GM12801 (cell line): ENCODE data around the gene LYZL4.

ENCODE experiments used
- TF ChIP-seq, protein P1 (sequence below): IDR thresholded peaks from one replicate; pipeline ENCODE4 v1.5.1; 2011; ENCODE audit warnings: control low read depth; ENCODE audit not compliant: insufficient read length; ENCODE audit errors: extremely low read depth

The LYZL4 gene, protein sequence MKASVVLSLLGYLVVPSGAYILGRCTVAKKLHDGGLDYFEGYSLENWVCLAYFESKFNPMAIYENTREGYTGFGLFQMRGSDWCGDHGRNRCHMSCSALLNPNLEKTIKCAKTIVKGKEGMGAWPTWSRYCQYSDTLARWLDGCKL

DNA sequence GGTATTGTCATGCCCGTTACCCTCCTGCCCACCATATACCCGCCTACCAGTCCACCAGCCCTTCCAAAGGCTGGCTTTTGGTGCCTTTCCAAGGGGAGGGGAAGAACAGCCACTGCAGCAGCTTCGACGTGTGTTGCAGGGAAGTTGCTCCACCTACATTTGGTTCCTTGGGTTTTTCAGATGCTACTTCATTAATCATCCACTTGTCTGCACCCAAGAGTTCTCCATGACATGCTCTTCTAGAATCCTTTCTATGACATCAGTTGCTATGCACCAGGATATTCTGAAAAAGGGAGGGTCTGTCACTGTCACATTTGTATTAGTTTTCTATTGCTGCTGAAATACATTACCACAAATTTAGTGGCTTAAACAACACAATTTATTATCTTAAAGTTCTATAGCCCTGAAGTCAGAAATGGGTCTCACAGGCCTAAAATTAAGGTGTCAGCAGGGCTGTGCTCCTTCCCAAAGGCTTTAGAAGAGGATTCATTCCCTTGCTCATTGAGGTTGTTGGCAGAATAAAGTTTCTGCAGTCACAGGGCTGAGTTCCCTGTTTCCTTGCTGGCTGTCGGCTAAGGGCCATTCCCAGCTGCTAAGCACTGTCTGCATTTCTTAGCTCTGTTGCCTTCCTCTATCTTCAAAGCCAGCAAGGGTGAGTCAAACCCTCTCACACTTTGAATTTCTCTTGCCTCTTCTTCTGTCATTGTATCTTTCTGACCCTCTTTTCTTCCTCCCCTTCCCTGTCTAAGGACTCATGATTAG lies at the start of gene LYZL4:
TSS of gene LYZL4 (minus strand) at position 241 of the 762 bp plus-strand sequence. CDS start 3,359 bp downstream, outside the sequence.
- TF ChIP-seq, protein P1, sequence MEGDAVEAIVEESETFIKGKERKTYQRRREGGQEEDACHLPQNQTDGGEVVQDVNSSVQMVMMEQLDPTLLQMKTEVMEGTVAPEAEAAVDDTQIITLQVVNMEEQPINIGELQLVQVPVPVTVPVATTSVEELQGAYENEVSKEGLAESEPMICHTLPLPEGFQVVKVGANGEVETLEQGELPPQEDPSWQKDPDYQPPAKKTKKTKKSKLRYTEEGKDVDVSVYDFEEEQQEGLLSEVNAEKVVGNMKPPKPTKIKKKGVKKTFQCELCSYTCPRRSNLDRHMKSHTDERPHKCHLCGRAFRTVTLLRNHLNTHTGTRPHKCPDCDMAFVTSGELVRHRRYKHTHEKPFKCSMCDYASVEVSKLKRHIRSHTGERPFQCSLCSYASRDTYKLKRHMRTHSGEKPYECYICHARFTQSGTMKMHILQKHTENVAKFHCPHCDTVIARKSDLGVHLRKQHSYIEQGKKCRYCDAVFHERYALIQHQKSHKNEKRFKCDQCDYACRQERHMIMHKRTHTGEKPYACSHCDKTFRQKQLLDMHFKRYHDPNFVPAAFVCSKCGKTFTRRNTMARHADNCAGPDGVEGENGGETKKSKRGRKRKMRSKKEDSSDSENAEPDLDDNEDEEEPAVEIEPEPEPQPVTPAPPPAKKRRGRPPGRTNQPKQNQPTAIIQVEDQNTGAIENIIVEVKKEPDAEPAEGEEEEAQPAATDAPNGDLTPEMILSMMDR = no peak

GRCh38 chr3:42459151-42459550 lies 48.7 kb upstream of the LYZL4 start:
- TF ChIP-seq, protein P1 = no peak

- TF ChIP-seq, protein P1 = no peak
These were observed 45.8 kb upstream of the LYZL4 start for GRCh38 chr3:42456211-42456610.

DNA sequence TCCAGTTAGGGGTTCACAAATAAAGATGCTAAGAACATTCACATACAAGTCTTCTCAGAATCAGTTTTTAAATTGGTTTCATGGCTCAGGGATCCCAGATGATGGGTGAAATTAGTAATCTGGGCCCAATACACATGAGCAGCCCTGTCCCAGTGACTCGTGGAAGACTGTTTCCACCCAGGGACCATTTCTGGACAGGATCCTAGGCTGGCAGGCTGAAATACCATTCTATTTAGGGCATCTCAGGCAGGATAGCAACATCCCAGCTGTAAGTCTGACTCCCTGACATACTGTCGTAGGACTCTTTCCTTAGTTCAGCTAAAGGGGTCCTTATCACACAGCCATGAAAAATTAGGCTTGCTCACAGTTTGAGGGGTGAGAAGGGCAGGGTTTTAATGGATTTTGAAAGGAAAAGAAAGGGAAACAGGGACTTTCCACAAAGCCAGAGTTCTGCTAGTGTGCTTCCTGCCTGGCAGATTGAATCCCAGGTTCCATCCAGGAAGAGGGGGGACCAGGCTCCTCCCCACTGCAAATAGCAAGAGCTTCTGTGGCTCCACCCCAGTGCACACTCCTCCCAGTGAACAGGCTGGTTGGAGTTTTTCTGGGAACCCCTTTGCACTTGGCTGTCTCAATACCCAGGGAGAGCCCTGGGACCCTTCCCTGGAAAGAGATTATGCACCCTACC lies 41.3 kb upstream of the LYZL4 start:
- TF ChIP-seq, protein P1 = no peak

DNA sequence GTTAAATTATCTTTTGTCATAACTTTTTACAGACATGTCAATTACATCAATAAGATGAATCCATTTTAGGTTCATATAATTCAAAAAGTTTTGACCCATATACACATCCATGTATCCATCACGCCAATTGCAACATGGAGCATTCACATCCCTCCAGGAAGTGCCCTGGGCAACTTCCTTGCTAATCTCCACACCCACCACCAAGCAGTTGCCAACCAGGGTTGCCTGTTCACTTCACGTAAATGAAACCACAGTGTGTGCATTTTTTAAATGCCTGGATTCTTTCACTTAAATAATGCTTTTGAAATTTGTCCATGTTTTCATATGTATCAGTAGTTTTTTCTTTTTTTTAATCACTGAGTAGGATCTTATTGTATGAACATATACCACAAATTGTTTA lies 40.7 kb upstream of the LYZL4 start:
- TF ChIP-seq, protein P1 = no peak

DNA sequence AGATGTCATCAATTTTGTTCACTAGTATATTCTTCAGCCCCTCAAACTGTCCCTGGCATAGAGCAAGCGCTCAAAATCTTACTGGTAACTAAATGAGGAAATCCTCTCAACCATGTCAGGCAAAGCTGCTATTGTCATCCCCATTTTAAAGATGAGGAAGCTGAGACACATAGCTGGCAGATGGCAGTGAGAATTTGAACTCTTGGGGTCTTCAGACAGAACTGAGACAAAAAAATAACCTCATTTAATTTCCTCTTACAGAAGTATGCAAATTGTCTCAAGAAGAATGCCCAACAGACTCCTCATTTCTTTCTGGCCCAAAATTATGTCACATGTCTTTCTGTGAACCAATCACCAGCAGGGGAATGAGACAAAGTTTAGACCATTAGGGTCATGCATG lies 40.2 kb upstream of the LYZL4 start:
- TF ChIP-seq, protein P1 = no peak

GRCh38 chr3:42447481-42447880 lies 37.1 kb upstream of the LYZL4 start:
- TF ChIP-seq, protein P1 = no peak
